ENCODE results near the gene KCNK5.

The KCNK5 gene, protein sequence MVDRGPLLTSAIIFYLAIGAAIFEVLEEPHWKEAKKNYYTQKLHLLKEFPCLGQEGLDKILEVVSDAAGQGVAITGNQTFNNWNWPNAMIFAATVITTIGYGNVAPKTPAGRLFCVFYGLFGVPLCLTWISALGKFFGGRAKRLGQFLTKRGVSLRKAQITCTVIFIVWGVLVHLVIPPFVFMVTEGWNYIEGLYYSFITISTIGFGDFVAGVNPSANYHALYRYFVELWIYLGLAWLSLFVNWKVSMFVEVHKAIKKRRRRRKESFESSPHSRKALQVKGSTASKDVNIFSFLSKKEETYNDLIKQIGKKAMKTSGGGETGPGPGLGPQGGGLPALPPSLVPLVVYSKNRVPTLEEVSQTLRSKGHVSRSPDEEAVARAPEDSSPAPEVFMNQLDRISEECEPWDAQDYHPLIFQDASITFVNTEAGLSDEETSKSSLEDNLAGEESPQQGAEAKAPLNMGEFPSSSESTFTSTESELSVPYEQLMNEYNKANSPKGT

DNA sequence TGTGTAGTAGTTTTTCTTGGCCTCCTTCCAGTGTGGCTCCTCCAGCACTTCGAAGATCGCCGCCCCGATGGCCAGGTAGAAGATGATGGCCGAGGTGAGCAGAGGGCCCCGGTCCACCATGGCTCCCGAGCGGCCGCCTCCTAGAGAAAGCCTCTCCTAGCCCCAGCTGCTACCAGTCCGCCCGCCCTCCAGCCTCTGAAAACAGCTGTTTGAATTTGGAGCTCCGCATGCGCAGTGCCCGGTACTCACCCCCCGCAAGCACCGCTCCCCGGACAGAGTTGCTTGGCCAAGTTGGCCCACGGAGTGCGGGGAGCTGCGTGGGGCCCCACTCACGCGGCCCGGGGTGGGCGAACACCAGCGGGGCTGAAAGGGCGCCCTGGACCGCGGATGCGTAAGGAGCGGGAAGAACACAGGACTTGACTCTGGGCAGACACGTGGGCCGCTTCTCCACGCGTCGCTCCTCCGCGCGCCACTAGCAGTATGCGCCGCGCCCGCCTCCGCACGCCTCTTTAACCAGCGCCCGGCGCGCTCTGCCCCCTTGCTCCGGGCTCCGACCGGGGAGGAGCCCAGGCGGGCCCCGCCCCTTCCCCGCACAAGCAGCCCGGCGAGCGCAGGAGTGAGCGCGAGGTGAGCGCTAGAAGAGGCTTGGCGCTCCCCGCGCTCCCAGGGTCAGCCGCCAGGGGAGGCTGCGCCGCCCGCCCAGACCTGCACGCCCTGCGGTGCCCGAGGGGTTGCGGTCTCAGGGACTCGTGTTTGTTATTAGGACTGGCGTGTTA is at the start of gene KCNK5:
TSS of gene KCNK5 (minus strand) at position 484 of the 776 bp plus-strand sequence. CDS start at position 120, 364 bp downstream.
- no peak within 1 kb of the TSS for H3K4me3 ChIP-seq (ENCODE audit: low read depth, low read length)
- TF ChIP-seq, protein P1, sequence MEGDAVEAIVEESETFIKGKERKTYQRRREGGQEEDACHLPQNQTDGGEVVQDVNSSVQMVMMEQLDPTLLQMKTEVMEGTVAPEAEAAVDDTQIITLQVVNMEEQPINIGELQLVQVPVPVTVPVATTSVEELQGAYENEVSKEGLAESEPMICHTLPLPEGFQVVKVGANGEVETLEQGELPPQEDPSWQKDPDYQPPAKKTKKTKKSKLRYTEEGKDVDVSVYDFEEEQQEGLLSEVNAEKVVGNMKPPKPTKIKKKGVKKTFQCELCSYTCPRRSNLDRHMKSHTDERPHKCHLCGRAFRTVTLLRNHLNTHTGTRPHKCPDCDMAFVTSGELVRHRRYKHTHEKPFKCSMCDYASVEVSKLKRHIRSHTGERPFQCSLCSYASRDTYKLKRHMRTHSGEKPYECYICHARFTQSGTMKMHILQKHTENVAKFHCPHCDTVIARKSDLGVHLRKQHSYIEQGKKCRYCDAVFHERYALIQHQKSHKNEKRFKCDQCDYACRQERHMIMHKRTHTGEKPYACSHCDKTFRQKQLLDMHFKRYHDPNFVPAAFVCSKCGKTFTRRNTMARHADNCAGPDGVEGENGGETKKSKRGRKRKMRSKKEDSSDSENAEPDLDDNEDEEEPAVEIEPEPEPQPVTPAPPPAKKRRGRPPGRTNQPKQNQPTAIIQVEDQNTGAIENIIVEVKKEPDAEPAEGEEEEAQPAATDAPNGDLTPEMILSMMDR (IDR thresholded peaks at IDR 0.05; ENCODE audit: borderline replicate concordance, insufficient read depth, low read depth, low read length): peak; percentile 63

DNA sequence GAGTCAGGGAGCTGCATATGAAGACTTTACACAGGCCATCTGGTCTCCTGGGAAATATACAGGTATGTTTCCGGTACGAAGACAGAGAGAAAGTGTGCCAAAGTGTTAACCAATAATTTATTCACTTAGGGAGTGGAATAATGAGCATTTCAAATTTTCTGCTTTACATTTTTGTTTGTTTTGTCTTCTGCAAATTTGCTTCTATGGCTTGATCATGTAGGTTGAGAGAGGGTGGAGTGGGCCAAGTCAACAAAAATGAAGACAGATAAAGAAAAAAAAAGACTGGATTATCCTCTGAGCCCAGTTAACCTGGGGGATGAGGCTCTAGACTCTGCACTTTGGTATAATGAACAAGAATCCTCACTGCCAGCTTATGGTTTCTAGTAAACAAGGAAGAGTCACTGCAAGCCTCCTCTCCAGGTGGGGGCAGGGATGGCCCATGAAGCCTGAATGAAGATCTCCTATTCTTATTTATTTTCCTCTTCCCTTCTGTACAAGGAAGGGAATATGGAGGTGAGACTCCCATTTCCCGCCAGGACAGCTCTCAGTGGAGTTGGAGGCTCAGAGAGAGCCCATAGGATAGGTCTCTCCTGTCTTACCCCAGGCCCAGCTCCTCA is 47.2 kb upstream of the KCNK5 start:
- TF ChIP-seq, protein P1 (IDR thresholded peaks at IDR 0.05; ENCODE audit: borderline replicate concordance, insufficient read depth, low read depth, low read length): no peak
- no peak overlapping the region for H3K4me3 ChIP-seq (ENCODE audit: low read depth, low read length)

DNA sequence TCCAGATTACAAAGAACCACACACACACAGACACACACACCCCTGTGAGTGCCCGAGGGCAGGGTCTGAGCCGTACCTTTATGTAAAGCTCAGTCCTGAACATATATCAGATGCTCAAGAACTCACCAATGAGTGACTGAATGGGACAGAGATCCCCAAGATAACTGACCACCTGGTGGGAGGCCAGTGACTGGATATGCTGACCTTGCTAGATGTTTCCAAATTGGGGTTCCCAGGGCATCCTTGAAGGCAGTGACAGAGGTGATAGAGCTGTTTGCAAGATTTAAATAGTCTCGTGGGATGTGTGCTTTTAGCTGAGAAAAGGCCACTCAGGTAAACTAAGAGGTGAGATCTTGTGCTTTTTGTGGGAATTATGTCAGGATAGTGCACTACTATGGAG is 45.6 kb upstream of the KCNK5 start:
- no peak overlapping the region for H3K4me3 ChIP-seq (ENCODE audit: low read depth, low read length)
- TF ChIP-seq, protein P1 (IDR thresholded peaks at IDR 0.05; ENCODE audit: borderline replicate concordance, insufficient read depth, low read depth, low read length): no peak

DNA sequence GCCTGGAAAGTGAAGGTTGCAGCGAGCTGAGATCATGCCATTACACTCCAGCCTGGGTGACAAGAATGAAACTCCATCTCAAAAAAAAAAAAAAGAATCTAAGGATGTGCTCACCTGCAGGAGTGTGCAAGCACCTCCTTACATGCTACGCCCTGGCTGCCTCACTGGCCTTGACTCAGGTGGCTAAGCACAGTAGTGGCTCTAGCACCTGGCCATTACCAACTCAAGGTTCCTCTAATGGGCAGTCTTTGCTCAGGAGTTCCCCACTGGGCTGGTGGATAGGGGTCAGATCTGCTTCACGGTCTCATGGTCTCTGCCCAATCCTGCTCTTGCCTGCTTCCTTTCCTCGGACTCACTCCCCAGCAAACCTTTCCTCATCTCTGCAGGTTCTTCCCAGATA is 45.2 kb upstream of the KCNK5 start:
- TF ChIP-seq, protein P1 (IDR thresholded peaks at IDR 0.05; ENCODE audit: borderline replicate concordance, insufficient read depth, low read depth, low read length): no peak
- no peak overlapping the region for H3K4me3 ChIP-seq (ENCODE audit: low read depth, low read length)

DNA sequence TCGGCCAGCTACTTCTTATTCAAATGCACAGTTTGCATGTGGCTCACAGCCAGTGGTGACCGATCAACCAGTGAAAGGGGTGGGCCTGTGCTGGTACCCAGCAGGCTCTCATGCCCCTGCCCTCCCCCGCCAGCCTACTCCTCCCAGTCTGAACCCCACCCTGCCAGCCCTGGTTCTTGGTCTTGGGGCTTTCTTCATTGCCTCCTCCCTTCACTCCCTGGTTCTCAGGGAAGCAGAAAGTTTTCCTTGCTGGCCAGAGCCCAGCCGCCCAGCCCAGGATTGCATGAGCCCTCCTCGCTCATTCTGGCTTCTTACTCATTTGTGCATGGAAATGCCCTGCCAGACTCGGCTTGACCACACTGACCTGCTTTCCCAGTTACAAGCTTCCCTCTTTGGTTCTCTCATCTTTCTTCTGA is 44.1 kb upstream of the KCNK5 start:
- TF ChIP-seq, protein P1 (IDR thresholded peaks at IDR 0.05; ENCODE audit: borderline replicate concordance, insufficient read depth, low read depth, low read length): no peak
- H3K4me3 ChIP-seq (ENCODE audit: low read depth, low read length): no peak overlapping the region

DNA sequence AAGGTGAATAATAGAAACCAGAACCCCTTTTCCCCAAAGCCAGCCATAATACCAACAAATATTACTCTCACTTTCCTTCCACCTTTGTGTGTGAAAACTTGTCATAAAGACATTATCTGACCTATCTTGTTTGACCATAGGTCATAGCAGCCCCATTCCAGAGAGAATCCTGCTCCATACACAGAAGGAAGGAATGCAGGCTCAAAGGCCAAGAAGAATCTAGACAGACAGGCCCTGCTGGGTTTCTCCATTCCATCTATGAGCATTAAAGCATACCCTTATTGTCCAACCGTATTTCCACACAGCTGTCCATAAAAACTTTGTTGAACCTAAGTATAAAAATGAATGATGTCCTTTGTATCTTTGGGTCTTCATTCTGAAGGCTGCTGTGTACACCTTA is 40.7 kb upstream of the KCNK5 start:
- TF ChIP-seq, protein P1 (IDR thresholded peaks at IDR 0.05; ENCODE audit: borderline replicate concordance, insufficient read depth, low read depth, low read length): no peak
- H3K4me3 ChIP-seq (ENCODE audit: low read depth, low read length): no peak overlapping the region
